ENCODE measurements around the gene CSNK1G3.

- TF ChIP-seq FOXP2 (optimal IDR thresholded peaks at IDR 0.05; ENCODE audit: control extremely low read depth, extremely low read length, insufficient read depth) (no peak), POLR2AphosphoS5 (IDR thresholded peaks at IDR 0.05; ENCODE audit: borderline replicate concordance, low read depth, low read length) (no peak), EZH2 (IDR thresholded peaks at IDR 0.05) (no peak)
Observed at GRCh38 chr5:123508441-123508840, 3.5 kb upstream of the CSNK1G3 start.
